ENCODE data around the gene MESD. TPM values are rescaled to one million over a fixed set of nuclear protein-coding genes. Genes with fewer than 3 reads are reported as not detected.

Gene MESD
- total and polyA plus RNA-seq, 9 of the 15 experiments (the other 6 are each of a cell fraction or from before 2014, with no cell fraction given) = 11.3 to 39.7 (median 22.8) TPM

DNA sequence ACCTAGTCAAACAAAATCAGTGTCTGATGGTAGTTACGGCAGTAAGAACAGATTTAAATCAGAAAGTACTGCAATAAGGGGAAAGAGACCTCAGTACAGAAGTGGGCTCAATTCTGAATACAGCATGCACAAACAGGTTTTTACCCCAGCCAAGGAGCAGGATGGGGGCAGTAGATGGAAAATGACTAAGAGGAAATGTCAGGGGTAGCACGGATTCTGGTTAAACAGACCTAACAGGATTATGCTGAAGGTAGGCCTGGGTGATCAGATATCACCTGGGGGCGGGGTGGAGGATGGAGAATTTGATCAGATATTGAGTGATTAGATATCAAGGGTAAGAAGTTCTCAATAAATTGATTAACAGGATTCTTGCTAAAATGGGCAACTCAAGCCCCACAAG lies 19.0 kb downstream of the MESD start (continued):
- TF ChIP-seq BRF1 (IDR thresholded peaks at IDR 0.05; ENCODE audit: borderline replicate concordance, extremely low read depth, insufficient read length) (no peak), SREBF2 (CRISPR knock-in tag; IDR thresholded peaks at IDR 0.05) (no peak), HDAC1 (IDR thresholded peaks at IDR 0.05) (no peak)
- TF ChIP-seq, protein P1, sequence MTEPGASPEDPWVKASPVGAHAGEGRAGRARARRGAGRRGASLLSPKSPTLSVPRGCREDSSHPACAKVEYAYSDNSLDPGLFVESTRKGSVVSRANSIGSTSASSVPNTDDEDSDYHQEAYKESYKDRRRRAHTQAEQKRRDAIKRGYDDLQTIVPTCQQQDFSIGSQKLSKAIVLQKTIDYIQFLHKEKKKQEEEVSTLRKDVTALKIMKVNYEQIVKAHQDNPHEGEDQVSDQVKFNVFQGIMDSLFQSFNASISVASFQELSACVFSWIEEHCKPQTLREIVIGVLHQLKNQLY (CRISPR knock-in tag; conservative IDR thresholded peaks at IDR 0.05) = no peak
- TF ChIP-seq, protein P2, sequence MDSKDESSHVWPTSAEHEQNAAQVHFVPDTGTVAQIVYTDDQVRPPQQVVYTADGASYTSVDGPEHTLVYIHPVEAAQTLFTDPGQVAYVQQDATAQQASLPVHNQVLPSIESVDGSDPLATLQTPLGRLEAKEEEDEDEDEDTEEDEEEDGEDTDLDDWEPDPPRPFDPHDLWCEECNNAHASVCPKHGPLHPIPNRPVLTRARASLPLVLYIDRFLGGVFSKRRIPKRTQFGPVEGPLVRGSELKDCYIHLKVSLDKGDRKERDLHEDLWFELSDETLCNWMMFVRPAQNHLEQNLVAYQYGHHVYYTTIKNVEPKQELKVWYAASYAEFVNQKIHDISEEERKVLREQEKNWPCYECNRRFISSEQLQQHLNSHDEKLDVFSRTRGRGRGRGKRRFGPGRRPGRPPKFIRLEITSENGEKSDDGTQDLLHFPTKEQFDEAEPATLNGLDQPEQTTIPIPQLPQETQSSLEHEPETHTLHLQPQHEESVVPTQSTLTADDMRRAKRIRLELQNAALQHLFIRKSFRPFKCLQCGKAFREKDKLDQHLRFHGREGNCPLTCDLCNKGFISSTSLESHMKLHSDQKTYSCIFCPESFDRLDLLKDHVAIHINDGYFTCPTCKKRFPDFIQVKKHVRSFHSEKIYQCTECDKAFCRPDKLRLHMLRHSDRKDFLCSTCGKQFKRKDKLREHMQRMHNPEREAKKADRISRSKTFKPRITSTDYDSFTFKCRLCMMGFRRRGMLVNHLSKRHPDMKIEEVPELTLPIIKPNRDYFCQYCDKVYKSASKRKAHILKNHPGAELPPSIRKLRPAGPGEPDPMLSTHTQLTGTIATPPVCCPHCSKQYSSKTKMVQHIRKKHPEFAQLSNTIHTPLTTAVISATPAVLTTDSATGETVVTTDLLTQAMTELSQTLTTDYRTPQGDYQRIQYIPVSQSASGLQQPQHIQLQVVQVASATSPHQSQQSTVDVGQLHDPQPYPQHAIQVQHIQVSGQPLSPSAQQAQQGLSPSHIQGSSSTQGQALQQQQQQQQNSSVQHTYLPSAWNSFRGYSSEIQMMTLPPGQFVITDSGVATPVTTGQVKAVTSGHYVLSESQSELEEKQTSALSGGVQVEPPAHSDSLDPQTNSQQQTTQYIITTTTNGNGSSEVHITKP (IDR thresholded peaks at IDR 0.05; ENCODE audit: partially characterized antibody) = no peak
